ENCODE data around the gene SYS1.
"Not testable (repeated sequence)": the region's sequence is repeated elsewhere in the genome, so short reads cannot be mapped to it uniquely, and the experiment has no call there.

Gene SYS1

DNA sequence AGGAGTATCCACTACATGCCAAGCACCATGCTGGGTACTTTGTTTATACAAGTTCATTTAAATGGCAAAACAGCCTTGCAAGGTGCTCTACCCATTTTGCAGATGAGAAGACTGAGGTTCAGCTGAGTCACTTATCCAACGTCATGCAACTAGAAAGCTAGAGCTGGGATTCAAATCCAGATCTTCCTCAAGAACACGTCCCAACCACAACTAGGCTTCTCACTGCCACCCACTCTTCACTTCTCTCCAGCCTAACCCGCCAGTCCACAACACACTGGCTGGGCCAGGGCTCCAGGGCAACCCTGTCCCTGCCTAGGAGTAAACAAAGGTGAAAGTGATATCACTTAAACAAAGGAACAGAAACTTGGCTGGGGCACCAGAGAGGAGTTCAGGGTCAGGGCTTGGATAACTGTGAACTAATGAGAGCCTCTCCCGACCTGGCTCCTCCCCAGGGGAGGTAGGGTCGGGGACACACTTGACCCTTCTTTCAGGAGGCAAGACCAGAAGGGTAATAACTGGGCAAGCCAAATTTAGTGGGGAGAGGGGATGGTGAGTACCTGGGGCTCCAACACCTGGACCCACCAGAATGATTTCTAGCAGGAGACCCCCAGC, 22.6 kb upstream of the SYS1 start:
- DNase-seq, result no peak

DNA sequence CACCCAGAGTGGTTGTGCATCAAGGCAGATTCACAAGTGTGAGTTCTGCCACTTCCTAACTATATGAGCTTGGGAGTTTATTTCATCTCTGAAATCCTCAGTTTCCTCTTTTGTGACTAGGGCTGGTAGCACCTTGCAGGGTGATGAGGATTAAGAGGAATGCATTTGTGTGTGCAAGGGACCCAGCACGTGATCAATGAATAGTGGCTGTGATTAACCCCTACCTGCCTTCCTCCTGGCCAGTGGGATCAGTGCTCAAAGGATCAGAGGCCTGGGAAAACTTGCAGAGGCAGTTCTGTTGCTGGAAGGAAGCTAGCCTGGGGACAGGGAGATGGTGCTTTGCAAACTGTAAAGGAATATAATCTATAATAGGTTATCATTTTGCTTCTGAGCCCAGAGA, 22.0 kb upstream of the SYS1 start:
- DNase-seq, result no peak

- DNase-seq, result no peak
Observed at GRCh38 chr20:45341579-45341938, 21.4 kb upstream of the SYS1 start.

DNA sequence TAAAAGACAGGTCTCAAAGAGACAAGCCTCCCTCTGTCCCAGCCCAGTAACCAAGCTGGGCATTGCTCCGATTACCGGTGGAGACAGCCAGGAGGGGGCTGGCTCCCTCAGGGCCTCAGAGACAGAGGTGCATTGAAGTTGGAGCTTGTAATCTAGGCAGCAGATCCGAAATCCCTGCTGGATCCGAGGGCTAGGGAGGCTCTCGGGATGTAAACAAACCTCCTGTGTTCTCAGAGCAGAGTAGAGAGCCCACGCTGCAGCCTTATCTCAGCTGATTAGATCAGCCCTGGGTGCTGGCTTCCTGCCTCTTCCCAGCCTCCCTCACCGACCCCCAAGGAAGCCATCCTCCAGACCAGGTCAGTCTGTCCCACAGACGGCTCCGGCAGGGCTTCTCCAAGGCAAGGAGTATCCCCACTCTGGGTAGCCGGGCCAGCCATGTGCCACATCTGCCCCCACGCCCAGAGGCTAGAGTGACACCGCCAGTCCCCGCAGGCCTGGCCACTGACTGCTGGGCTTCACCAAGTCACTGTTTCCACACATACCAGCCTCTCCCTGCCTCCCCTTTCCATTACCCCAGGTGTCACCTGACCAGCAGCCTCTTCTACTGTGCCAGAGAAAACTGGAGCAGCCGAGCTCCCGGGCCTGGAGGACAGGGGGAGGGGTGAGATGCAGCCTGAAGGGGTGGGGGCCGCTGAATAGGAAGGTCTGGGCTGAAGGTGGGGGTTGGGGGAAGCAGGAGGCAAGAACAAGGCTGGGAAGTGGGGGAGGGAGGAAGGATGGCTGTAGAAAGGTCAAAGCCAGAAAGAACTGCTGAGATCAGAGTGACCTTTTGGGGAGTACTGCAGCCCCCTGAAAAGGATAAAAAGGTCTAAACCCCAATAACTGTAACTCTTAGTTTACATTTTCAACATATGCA, 20.8 kb upstream of the SYS1 start:
- no peak for DNase-seq

DNA sequence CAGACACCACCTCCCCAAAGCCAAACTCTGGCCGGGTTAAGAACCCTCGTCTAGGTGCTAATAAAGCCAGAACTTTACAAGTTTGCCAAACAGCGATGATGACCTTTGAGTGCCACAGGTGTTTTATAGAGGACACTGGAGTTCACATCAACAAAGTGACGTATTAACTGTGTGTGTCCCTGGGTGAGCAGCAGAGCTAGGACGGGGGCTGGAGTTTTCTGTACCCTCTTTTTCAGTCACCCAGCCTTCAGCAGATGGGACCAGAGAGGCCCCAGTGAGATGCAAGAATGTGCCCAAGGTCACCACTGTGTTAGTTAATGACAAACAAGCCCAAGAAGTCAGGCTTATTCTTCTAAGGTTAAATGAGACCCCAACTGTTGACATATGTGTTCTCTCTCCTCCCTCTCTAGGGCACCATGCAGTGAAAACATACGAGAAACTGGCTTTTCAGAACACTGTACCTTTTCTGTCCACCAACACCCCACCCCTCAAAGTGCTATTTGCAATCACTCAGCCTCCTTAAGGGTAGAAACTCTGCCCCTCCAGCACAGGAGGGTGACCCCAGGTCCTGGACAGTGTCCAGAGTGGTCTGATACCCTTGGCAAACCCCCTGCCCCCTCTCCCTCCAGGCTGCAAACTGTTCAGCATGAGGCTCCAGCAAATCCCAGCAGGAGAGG, 20.0 kb upstream of the SYS1 start:
- DNase-seq, result no peak

DNA sequence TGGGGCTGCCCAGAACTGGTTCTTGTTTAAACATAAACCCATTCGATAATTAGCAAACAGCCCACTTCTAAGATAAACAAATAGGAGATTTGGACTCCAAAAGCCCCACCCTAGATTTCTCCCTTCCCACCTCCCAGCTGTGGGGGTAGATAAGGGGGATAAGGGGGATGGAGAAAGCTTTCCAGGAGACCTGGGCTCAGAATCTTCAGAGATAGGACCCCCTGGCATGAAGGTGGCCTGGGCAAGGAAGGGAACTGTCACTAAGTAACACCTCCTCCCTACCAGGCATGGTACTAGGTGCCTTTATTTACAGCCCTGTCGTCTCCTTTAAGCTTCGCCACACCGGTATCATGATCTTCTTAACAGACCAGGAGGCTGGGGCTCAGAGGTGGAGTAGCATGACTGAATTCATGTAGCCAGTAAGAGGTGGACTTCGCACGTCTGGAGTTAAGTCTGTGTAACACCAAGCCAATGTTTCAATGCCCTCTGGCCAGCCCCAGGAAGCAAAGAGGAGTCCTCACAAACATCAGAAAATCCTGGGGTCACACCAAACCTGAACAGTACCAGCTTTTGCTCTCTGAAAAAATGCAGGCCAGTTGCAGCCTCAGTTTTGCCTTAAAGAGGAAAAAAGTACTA, 19.3 kb upstream of the SYS1 start:
- DNase-seq, result no peak

GRCh38 chr20:45344168-45344860, 18.6 kb upstream of the SYS1 start:
- DNase-seq, result no peak

DNA sequence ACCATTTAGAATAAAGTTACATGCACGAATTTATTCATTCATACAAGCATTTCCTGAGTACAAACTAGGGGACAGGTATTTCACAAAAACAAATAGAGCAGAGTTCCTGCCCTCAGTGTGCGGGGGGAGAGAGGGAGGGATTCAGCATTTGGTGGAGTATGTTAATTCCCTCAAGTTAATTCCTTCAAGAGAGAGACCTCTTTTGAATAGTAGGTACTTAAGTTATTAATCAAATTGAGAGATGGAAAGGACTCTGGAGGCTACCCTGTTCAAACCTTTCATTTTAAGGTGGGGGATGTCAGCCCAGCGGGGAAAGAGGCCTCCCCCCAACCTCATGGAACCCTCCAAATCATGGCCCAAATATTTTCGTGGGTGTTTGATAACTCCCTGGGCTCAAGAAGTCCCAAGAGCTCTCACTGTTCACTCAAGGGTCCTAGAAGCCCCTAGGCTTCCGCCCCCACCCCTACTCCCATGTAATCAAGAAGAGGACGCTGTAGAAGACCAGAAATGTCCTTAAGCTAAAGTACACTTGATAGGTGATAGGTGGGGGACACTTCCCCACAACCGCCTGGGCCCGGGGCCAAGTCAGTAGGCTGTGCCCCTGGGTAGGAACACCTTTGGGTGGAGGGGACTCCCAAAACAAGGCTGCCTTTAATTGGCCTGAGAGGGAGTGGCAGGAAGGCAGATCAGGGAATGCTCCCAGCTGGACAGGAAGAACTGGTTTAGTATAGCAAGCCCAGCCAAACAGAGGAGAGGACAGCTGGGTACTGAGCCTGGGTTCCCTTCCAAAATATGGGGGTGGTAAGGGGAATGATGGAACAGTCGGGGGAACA, 17.6 kb upstream of the SYS1 start:
- no peak for DNase-seq

DNA sequence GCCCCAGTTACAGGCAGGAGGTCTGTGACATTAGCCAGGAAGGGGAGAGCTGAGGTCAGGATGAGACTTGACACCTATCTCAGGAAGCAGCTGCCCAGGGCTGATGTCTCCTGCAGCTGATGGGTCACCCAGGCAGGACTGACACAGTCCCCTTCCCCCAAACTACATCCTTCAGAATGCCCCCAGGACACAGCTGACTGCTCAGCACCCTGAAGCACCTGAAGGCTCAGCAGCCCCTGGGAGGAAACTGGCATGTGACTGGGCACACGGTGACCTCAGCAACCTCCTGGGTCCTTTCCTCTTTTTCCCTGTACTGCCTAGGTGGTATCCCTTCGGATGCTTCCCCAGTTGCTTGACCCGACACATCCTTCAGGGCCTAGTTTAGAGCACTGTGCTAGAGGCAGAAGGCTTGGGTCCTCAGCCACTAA, 16.7 kb upstream of the SYS1 start:
- no peak for DNase-seq

- no peak for DNase-seq
Observed at GRCh38 chr20:45346851-45347250, 16.1 kb upstream of the SYS1 start.

GRCh38 chr20:45347297-45347935, 15.5 kb upstream of the SYS1 start:
- DNase-seq, result no peak

DNA sequence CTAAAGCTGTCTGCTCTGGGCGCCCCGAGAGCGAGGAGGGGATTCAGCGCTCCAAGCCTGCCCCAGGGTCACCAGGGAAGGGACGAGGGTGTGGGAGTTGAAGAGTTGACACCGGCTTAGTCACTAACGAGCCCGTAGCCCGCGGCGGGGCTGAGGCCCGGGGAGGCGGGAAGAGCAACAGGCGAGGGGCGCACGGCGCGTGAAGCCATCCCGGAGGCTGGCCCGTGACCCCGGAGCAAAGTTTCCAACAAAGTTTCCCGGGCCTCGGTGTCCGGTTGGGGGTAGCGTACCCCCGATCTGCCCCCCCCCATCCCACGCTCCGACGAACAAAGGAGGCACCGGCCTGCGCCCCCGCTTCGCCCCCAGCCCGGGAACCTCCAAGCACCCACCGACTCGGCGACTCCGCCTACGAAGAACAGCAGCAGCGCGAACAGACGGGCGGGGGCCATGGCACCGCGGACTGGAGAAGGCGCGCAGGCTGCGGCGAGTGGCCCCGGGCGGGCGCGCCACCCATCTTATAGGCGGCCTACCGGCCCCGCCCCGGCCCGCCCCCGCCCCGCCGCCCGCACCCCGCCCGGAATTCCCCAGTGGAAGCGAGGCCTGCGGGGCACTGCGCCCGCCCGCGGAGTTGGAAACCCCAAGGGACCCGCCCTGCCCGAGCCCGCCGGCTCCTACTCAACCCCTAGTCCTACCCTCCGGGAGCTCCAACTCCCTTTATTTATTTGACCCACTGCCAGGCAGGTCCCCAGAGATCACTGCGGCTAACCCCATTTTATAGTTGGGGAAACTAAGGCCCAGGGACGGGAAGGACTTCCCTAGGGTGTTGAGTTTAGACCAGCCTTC, 14.8 kb upstream of the SYS1 start, which contains the start of gene SDC4:
Gene SDC4, minus strand, starts transcription at position 489 of the 843 bp plus-strand sequence. Its CDS starts 40 bp downstream, at position 449.
- peak; percentile 47 to 67 (median 59) for DNase-seq

DNA sequence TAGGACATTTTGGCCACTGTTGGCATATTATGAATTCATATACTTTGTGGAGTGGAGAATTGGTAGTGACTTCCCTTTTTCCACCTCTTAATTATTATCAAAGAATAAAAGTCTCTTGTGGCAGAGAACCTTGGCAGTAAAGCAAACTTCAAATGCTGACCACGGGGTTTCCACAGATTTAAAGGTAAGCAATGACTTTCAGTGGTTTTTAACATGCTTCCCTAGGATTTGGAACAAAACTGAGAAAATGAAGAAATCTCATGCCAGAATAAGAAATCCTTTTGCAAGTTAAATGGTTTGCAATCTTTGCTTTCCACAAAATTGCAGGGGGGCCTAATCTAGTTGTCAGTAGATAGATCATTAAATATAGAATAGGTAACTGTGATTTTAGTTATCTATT, 12.7 kb upstream of the SYS1 start:
- no peak for DNase-seq

- DNase-seq, result not testable (repeated sequence)
Observed at GRCh38 chr20:45350795-45351194, 12.2 kb upstream of the SYS1 start.

DNA sequence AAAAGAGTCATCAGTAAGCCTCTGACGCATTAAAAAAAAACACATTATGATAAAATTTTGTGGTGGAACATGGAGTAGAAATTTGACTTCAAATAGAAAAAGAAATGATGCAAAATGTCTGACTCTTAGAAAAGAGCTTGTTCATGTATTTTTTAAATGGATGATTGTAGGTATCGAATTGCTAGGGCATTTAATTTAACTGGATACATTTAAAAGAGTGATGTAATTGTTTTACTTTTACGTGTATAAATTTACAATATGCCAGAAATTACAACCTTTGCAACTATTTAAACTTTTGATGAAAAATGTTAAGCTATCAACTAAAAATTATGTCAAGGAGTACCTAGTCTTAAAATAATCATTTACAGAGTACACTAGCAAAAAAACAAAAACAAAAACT, 10.2 kb upstream of the SYS1 start:
- no peak for DNase-seq

GRCh38 chr20:45353746-45354145, 9.2 kb upstream of the SYS1 start:
- DNase-seq, result no peak

- no peak for DNase-seq
Observed at GRCh38 chr20:45354423-45355208, 8.3 kb upstream of the SYS1 start.

DNA sequence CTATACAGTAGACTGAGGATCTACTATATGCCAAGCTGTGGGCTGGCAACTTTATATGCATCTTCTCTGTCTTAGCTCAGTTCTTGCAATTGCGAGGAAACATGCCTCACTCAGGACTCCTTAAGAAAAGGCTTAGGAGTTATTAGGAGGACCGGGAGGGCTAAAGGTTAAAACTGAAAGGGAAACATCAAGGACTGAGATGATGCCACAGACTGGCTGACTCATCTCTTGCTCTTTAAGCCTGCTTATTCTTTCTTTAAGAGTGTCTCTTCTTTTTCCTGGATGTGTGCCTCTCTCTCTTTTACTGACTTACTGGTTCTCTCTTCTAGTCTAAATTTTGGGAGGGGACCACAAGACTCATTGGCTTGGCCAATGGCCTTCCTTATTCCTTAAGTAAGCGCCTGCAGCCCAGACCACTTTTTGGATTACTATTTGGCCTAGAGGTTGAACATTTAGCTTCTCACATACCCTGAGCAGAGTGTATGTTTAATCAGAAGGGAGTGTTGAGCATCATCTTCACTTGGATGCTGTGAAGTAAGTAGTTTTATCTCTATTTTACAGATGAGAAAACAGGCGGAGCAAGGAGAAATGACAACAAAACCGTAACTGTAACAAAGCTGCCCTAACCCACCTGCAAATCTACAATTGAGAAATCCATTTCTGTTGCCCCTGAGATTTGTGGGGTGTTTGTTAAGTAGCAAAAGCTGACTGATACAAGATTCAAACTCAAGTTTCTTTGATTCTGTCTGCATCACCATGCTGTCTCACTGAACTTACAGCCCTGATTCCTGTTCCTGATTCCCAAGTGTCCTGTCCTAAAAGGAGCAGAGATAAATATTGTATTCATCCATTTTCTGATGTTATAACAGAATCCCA, 7.5 kb upstream of the SYS1 start:
- peak in 1 of 5 donors; percentile 70 for DNase-seq
